ENCODE results near the gene HOXD3. TPM values are rescaled to one million over a fixed set of nuclear protein-coding genes. Genes with fewer than 3 reads are reported as not detected.

The HOXD3 gene
- total and polyA plus RNA-seq, 2 of the 8 experiments (the other 6 are each of a cell fraction or from before 2014, with no cell fraction given): not detected

DNA sequence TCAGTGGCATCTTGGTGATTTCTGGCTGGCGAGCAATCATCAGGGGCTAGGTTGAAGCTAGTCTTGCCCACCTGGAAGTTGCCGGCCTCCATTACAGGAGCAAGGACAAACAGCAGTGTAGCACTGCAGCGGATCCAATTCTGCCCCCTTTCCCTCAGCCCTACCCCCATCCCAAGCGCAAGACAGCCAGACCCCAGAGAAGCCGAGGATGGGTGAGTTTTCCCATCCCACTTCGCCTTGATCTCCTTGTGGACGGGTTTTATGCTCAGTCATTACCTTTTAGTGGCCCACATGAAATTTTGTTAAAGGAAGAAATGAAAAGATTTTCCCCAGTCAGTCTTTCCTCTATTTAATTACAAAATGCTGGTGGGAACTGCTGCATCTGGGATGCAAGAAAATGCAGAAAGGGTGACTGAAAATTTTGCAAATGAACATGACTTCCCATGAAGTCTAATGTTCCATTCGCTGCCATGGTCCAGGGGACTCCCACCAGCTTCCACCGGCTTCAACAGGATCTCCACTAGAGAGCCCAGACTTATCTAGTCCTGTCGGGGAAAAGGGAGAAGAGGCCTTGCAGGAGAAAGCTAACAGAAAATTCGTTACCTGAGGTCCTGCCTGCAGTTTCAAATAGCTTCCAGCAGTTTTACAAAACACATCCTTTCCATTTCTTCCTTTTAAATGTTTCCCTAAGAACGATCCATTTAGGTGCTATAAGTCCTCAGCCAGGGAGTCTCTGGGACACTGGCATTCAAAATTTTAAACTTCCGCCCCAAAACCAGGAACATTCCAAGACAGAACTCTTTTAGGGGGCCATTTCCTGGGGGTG is 36.5 kb upstream of the HOXD3 start:
- no peak overlapping the region for H4K91ac ChIP-seq (replicated peaks; ENCODE audit: insufficient read length, low read length)
- H3K36me3 ChIP-seq (ENCODE audit: control insufficient read depth in 2 of 4, insufficient read depth in 4 of 4, low read length in 3 of 4): peaks cover 0 to 31% (median 0%) of the 10 kb centered on the region in 4 experiments; a peak in 1 of 8 replicates
- peak overlapping the region; percentile 61; the same call in 1 of the 2 replicates for H2BK12ac ChIP-seq (ENCODE audit: low read depth, low read length)
- H2AK5ac ChIP-seq (ENCODE audit: low read depth, low read length): no peak overlapping the region
- peaks cover 0 to 13% (median 6%) of the 10 kb centered on the region in 4 experiments; a peak in 4 of 7 replicates for H3K4me1 ChIP-seq (replicated peaks in 1 of 4; ENCODE audit: control insufficient read depth in 3 of 4, insufficient read depth in 4 of 4, low read length in 3 of 4)
- no peak overlapping the region for H3K4me2 ChIP-seq (ENCODE audit: insufficient read depth in 1 of 2, low read depth in 2 of 2, low read length in 2 of 2)
- peaks cover 96 to 100% (median 100%) of the 10 kb centered on the region in 4 experiments for H3K27me3 ChIP-seq (replicated peaks in 1 of 4; ENCODE audit: control insufficient read depth in 3 of 4, extremely low read depth in 1 of 4, insufficient read depth in 3 of 4, low read length in 3 of 4)
- ChIA-PET CTCF (ENCODE audit: partially characterized antibody) (interaction anchor here (0.7 to 4.7 kb wide), 18 partner anchors 9 to 1028 kb away, joined by 3 to 42 read pairs (median 5); partner anchors contain the start of gene HOXD8), POLR2A (ENCODE audit: partially characterized antibody) (interaction anchor here (0.6 kb wide), 1 partner anchor 910 kb away, joined by 3 read pairs; no protein-coding TSS in a partner anchor)
- H3K23ac ChIP-seq (ENCODE audit: insufficient read length): no peak overlapping the region
- no peak overlapping the region for H3K18ac ChIP-seq (ENCODE audit: extremely low read depth, low read length)
- H3K4ac ChIP-seq (replicated peaks; ENCODE audit: insufficient read length, low read depth, low read length): no peak overlapping the region
- DNase-seq (ENCODE audit: low read depth in 1 of 2, low spot score in 2 of 2): peak in 1 of 2 experiments; percentile 42
- peaks cover 0 to 16% of the 10 kb centered on the region in 2 experiments; a peak in 2 of 4 replicates for H3K9me3 ChIP-seq (ENCODE audit: insufficient read depth in 2 of 2, low read depth in 1 of 2, low read length in 1 of 2)
- H2BK120ac ChIP-seq (replicated peaks; ENCODE audit: low read depth, low read length): no peak overlapping the region
- H2BK5ac ChIP-seq (ENCODE audit: low read depth, low read length): no peak overlapping the region
- H3K4me3 ChIP-seq (ENCODE audit: extremely low read depth in 1 of 4, insufficient read depth in 2 of 4, low read depth in 3 of 4, low read length in 4 of 4): no peak overlapping the region
- H3K9ac ChIP-seq (replicated peaks in 1 of 4; ENCODE audit: extremely low read depth in 1 of 4, low read depth in 3 of 4, low read length in 3 of 4): no peak overlapping the region
- no peak overlapping the region for H2BK20ac ChIP-seq (ENCODE audit: low read length)
- peaks cover 2% of the 10 kb centered on the region; the same call in 1 of the 2 replicates for H3K23me2 ChIP-seq (ENCODE audit: low read depth, low read length)
- H3K79me2 ChIP-seq (ENCODE audit: control insufficient read depth in 1 of 2, insufficient read depth in 2 of 2, low read length in 2 of 2): no peaks in the 10 kb centered on the region
- H2AFZ ChIP-seq (ENCODE audit: low read length): no peak overlapping the region
- no peak overlapping the region for H4K5ac ChIP-seq (ENCODE audit: insufficient read length, low read depth, low read length)
- FAIRE-seq: no peak
- no peak overlapping the region for H3K56ac ChIP-seq (replicated peaks; ENCODE audit: insufficient read length, low read depth, low read length)
- H3K14ac ChIP-seq (ENCODE audit: insufficient read length): no peak overlapping the region
- H3K79me1 ChIP-seq (ENCODE audit: low read depth, low read length): no peaks in the 10 kb centered on the region
- H4K20me1 ChIP-seq (replicated peaks in 1 of 2; ENCODE audit: control insufficient read depth in 1 of 2, insufficient read depth in 2 of 2, low read length in 2 of 2): peaks cover 21 to 39% of the 10 kb centered on the region in 2 experiments
- H3K27ac ChIP-seq (ENCODE audit: low read depth, low read length): no peak overlapping the region
- 20% methylated on average over 13 of the region's 13 CpGs; no CpG with 5 or more reads in 1 of the 2 experiments for WGBS, 2 experiments (ENCODE audit: extremely low coverage in 1 of 2, insufficient coverage in 1 of 2, insufficient read length in 1 of 2, insufficient replicate concordance in 2 of 2, low coverage in 1 of 2, low lambda C conversion rate in 2 of 2, missing lambda C conversion rate in 1 of 2)
- H2BK15ac ChIP-seq (ENCODE audit: low read length): 0 out of 2 replicates have a peak overlapping the region, but pooled peaks have one; percentile 47
- H4K8ac ChIP-seq (ENCODE audit: extremely low read depth, insufficient read depth, low read length): no peak overlapping the region
- TF ChIP-seq GABPA (IDR thresholded peaks at IDR 0.05; ENCODE audit: borderline replicate concordance, insufficient read depth, low read length) (no peak), NANOG (IDR thresholded peaks at IDR 0.05; ENCODE audit: insufficient read depth, low read depth, low read length, poor library complexity, severe bottlenecking) (no peak), RNF2 (IDR thresholded peaks at IDR 0.05; ENCODE audit: borderline replicate concordance, low read depth, low read length, missing control alignments, poor library complexity, severe bottlenecking) (peak; percentile 85), SIX5 (IDR thresholded peaks at IDR 0.05; ENCODE audit: low read depth, low read length) (no peak), SUZ12 (IDR thresholded peaks at IDR 0.05; ENCODE audit: low read length) (peak; percentile 16; the same call in 1 of the 2 replicates), BCL11A (IDR thresholded peaks at IDR 0.05; ENCODE audit: low read depth in 2 of 2, low read length in 2 of 2) (no peak)
- TF ChIP-seq, protein P1, sequence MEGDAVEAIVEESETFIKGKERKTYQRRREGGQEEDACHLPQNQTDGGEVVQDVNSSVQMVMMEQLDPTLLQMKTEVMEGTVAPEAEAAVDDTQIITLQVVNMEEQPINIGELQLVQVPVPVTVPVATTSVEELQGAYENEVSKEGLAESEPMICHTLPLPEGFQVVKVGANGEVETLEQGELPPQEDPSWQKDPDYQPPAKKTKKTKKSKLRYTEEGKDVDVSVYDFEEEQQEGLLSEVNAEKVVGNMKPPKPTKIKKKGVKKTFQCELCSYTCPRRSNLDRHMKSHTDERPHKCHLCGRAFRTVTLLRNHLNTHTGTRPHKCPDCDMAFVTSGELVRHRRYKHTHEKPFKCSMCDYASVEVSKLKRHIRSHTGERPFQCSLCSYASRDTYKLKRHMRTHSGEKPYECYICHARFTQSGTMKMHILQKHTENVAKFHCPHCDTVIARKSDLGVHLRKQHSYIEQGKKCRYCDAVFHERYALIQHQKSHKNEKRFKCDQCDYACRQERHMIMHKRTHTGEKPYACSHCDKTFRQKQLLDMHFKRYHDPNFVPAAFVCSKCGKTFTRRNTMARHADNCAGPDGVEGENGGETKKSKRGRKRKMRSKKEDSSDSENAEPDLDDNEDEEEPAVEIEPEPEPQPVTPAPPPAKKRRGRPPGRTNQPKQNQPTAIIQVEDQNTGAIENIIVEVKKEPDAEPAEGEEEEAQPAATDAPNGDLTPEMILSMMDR (IDR thresholded peaks at IDR 0.05; ENCODE audit: control extremely low read depth in 1 of 3, insufficient read depth in 1 of 3, low read depth in 1 of 3, low read length in 3 of 3): no peak
